MM.1S (cell line): Measurements from ENCODE around the gene ZNF236.

Experiments
- DNase-seq: peaks from one replicate; pipeline ENCODE4 v3.0.0-alpha.2; 2015
- H2AFZ ChIP-seq: fragments of 300-600 bp; sonication (generic); 2 replicates; pipeline ENCODE4 v1.6.0; 2016; ENCODE audit warnings: antibody characterized with exemption, low read length
- H3F3A ChIP-seq: fragments of 300-600 bp; sonication (generic); 2 replicates; pipeline ENCODE4 v1.6.1; 2016; ENCODE audit warnings: mild to moderate bottlenecking, antibody characterized with exemption, low read length, moderate library complexity, mixed read lengths; ENCODE audit not compliant: insufficient read depth
- H3K27ac ChIP-seq: fragments of 300-600 bp; sonication (generic); 2 replicates; pipeline ENCODE4 v1.5.1; 2016; ENCODE audit warnings: mild to moderate bottlenecking, low read length
- H3K27me3 ChIP-seq: fragments of 300-600 bp; sonication (generic); replicated peaks from 2 replicates; pipeline ENCODE4 v1.6.0; 2016; ENCODE audit warnings: low read length; ENCODE audit not compliant: insufficient read depth
- H3K36me3 ChIP-seq: fragments of 300-600 bp; sonication (generic); replicated peaks from 2 replicates; pipeline ENCODE4 v1.6.1; 2016; ENCODE audit warnings: mild to moderate bottlenecking, low read length, mixed read lengths; ENCODE audit not compliant: insufficient read depth
- H3K4me1 ChIP-seq: fragments of 300-600 bp; sonication (generic); 2 replicates; pipeline ENCODE4 v1.6.1; 2016; ENCODE audit warnings: low read length, mixed read lengths
- H3K4me2 ChIP-seq: fragments of 300-600 bp; sonication (generic); 2 replicates; pipeline ENCODE4 v1.6.0; 2016; ENCODE audit warnings: low read depth, low read length
- H3K4me3 ChIP-seq: fragments of 300-600 bp; sonication (generic); 2 replicates; pipeline ENCODE4 v1.5.1; 2016; ENCODE audit warnings: low read length, mixed read lengths
- H3K79me2 ChIP-seq: fragments of 300-600 bp; sonication (generic); 2 replicates; pipeline ENCODE4 v1.6.1; 2016; ENCODE audit warnings: mixed run types, low read length, mixed read lengths
- H3K9ac ChIP-seq: fragments of 300-600 bp; sonication (generic); 2 replicates; pipeline ENCODE4 v1.6.1; 2016; ENCODE audit warnings: low read length, mixed read lengths
- H3K9me2 ChIP-seq: fragments of 300-600 bp; sonication (generic); replicated peaks from 2 replicates; pipeline ENCODE4 v1.6.1; 2016; ENCODE audit warnings: mild to moderate bottlenecking, low read length, mixed read lengths; ENCODE audit not compliant: insufficient read depth
- H3K9me3 ChIP-seq: fragments of 300-600 bp; sonication (generic); replicated peaks from 2 replicates; pipeline ENCODE4 v1.6.1; 2016; ENCODE audit warnings: mild to moderate bottlenecking, low read length, mixed read lengths; ENCODE audit not compliant: insufficient read depth
- H4K20me1 ChIP-seq: fragments of 300-600 bp; sonication (generic); 2 replicates; pipeline ENCODE4 v1.6.1; 2016; ENCODE audit warnings: mild to moderate bottlenecking, low read length, moderate library complexity, mixed read lengths; ENCODE audit not compliant: insufficient read depth
- EZH2 ChIP-seq: fragments of 300-600 bp; sonication (generic); optimal IDR thresholded peaks from 2 replicates; pipeline ENCODE3; 2017; ENCODE audit warnings: low read depth, mild to moderate bottlenecking, antibody characterized with exemption, low read length, mixed read lengths
- EZH2phosphoT487 ChIP-seq: fragments of 300-600 bp; sonication (generic); IDR thresholded peaks from 2 replicates; pipeline ENCODE4 v1.6.1; 2018; ENCODE audit warnings: antibody characterized with exemption, low read length
- TF ChIP-seq, protein P1 (sequence below): fragments of 300-600 bp; sonication (generic); IDR thresholded peaks from 2 replicates; pipeline ENCODE4 v1.5.1; 2016; ENCODE audit warnings: antibody characterized with exemption, low read length, mixed read lengths

Gene ZNF236

DNA sequence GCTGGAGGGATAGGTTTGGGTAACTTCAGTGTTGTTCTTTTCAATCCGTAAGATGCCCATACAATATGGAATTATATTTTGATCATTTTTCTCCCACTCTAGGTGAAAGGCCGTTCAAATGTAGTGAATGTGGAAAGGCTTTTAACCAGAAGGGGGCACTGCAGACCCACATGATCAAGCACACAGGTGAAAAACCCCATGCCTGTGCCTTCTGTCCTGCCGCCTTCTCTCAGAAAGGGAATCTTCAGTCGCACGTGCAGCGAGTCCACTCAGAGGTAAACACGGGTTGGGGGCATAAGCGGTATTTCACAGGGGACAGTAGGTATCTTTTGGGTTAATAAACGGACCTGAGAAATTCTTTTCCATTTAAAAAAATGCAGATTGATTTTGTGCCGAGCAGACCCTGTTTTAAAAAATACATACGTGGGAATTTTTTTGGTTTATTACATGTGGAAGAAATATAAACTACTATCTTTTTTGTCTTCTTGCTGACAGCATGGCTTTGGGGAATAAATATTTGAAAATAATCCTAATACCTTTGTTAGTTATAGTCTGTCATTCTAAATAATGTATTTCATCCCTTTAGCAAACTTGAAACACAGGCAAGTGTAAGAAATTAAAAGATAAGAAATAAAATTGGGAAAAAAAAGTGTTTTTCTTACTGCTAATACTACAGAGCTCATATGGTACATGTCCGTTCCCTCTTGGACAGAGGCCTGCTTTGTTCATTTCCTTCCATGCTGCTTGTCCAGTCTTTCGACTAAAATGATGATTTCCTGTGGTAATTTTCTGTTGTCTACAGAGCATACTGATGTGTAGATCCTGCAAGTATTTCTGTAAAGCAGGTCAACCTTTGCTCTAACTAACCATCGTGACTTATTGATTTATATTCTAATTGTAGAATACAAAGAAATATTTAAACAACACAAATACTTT is 53.3 kb downstream of the ZNF236 start:
- Histone ChIP-seq H3K27me3 (no peaks in the 10 kb centered on the region), H3K4me2 (no peak overlapping the region), H3K79me2 (no peaks in the 10 kb centered on the region), H3K9me2 (no peaks in the 10 kb centered on the region), H3K4me1 (no peaks in the 10 kb centered on the region), H3K36me3 (no peaks in the 10 kb centered on the region), H3K9ac (no peak overlapping the region), H3K4me3 (no peak overlapping the region), H3K27ac (no peak overlapping the region), H3K9me3 (no peaks in the 10 kb centered on the region), H3F3A (no peaks in the 10 kb centered on the region), H2AFZ (no peak overlapping the region), H4K20me1 (no peaks in the 10 kb centered on the region)
- DNase-seq: peak; percentile 44
- TF ChIP-seq EZH2: no peak
- TF ChIP-seq EZH2phosphoT487: no peak
- TF ChIP-seq, protein P1, sequence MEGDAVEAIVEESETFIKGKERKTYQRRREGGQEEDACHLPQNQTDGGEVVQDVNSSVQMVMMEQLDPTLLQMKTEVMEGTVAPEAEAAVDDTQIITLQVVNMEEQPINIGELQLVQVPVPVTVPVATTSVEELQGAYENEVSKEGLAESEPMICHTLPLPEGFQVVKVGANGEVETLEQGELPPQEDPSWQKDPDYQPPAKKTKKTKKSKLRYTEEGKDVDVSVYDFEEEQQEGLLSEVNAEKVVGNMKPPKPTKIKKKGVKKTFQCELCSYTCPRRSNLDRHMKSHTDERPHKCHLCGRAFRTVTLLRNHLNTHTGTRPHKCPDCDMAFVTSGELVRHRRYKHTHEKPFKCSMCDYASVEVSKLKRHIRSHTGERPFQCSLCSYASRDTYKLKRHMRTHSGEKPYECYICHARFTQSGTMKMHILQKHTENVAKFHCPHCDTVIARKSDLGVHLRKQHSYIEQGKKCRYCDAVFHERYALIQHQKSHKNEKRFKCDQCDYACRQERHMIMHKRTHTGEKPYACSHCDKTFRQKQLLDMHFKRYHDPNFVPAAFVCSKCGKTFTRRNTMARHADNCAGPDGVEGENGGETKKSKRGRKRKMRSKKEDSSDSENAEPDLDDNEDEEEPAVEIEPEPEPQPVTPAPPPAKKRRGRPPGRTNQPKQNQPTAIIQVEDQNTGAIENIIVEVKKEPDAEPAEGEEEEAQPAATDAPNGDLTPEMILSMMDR: peak; percentile 69

DNA sequence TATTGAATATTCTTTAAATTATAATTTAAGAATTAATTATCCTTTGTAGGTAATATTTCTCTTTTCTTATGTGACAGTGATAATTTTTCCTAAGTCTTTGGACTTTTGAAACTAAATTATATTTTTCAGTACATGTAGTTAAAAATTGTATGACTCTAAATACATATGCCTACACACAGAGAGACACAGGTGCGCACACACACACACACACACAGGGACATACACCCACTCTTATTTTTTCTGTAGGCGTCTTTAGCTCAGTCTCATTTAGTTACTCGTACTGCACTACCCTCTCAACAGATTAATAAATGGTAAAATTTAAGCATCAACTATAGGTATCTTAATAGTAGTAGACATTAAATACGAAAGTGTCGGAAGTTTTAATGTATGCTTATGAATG is 56.1 kb downstream of the ZNF236 start:
- no peak overlapping the region for H3K4me3 ChIP-seq
- H3K27me3 ChIP-seq: no peaks in the 10 kb centered on the region
- H3K9me3 ChIP-seq: no peaks in the 10 kb centered on the region
- H3K4me1 ChIP-seq: no peaks in the 10 kb centered on the region
- H3F3A ChIP-seq: no peaks in the 10 kb centered on the region
- no peak for DNase-seq
- no peaks in the 10 kb centered on the region for H4K20me1 ChIP-seq
- H3K9me2 ChIP-seq: no peaks in the 10 kb centered on the region
- no peak overlapping the region for H3K27ac ChIP-seq
- TF ChIP-seq EZH2phosphoT487 (no peak), EZH2 (no peak)
- TF ChIP-seq, protein P1: no peak
- no peaks in the 10 kb centered on the region for H3K36me3 ChIP-seq
- no peak overlapping the region for H3K9ac ChIP-seq
- no peak overlapping the region for H3K4me2 ChIP-seq
- H3K79me2 ChIP-seq: no peaks in the 10 kb centered on the region
- no peak overlapping the region for H2AFZ ChIP-seq

DNA sequence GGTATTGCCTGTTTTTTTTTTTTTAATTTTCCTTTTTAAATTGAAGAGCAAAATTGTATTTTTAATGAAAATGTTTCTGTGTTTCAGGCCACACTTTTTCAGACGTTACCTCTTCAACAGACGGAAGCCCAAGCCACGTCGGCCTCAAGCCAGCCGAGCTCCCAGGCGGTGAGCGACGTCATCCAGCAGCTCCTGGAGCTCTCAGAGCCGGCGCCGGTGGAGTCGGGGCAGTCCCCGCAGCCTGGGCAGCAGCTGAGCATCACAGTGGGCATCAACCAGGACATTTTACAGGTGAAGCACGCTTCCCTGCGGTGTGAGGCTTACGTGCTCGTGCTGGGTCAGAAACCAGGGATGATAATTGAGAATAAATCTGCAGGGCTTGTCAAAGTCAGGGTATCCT is 57.7 kb downstream of the ZNF236 start:
- no peak overlapping the region for H3K4me3 ChIP-seq
- DNase-seq: no peak
- no peaks in the 10 kb centered on the region for H3K36me3 ChIP-seq
- no peak overlapping the region for H3K27ac ChIP-seq
- H3K27me3 ChIP-seq: no peaks in the 10 kb centered on the region
- H3K9me3 ChIP-seq: no peaks in the 10 kb centered on the region
- no peak overlapping the region for H3K4me2 ChIP-seq
- H3F3A ChIP-seq: no peaks in the 10 kb centered on the region
- H4K20me1 ChIP-seq: no peaks in the 10 kb centered on the region
- TF ChIP-seq, protein P1: no peak
- TF ChIP-seq EZH2phosphoT487: no peak
- no peak for TF ChIP-seq EZH2
- H3K9ac ChIP-seq: no peak overlapping the region
- no peak overlapping the region for H2AFZ ChIP-seq
- no peaks in the 10 kb centered on the region for H3K79me2 ChIP-seq
- H3K9me2 ChIP-seq: no peaks in the 10 kb centered on the region
- H3K4me1 ChIP-seq: no peaks in the 10 kb centered on the region
